ENCODE measurements around the gene PNPLA6. TPM values are rescaled to one million over a fixed set of nuclear protein-coding genes. Genes with fewer than 3 reads are reported as not detected.

The PNPLA6 gene
- polyA plus RNA-seq, 3 donors = 11.2 to 178 (median 14.4) TPM

DNA sequence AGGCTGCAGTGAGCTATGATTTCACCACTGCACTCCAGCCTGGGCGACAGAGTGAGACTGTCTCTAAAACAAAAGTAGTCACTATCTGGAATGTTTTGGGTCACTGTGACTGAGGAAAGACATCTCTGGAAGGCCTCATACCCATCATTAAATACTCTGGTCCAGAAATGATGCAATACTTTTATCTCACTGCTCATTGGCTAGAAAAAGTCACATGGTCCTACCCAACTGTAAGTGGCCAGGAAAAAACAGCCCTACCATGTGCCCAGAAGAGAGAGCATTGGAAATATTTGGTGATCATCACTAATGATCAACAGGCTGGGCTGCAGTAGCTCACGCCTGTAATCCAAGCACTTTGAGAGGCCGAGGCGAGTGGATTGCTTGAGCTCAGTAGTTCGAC is 29.8 kb downstream of the PNPLA6 start:
- H3K4me3 ChIP-seq (replicated peaks in 1 of 3; ENCODE audit: low read depth in 2 of 3, low read length in 3 of 3) = no peak overlapping the region
- H3K9ac ChIP-seq (ENCODE audit: insufficient read depth, low read length, poor library complexity, severe bottlenecking) = no peak overlapping the region
- H3K4me2 ChIP-seq (replicated peaks; ENCODE audit: extremely low read depth, low read length, poor library complexity, severe bottlenecking) = no peak overlapping the region
- no peak overlapping the region for H3K27ac ChIP-seq (ENCODE audit: low read depth in 1 of 2, low read length in 2 of 2)
- Mint-ChIP-seq H3K27me3 (ENCODE audit: low read depth in 3 of 3) (peaks cover 0 to 5% (median 2%) of the 10 kb centered on the region in 3 donors), H3K27ac (no peak overlapping the region), H3K9me3 (peaks cover 0 to 2% (median 1%) of the 10 kb centered on the region in 7 donors), H3K4me1 (peaks cover 3% of the 10 kb centered on the region), H3K36me3 (peaks cover 13 to 18% of the 10 kb centered on the region in 2 donors), H3K4me3 (no peak overlapping the region)
- H3K27me3 ChIP-seq (ENCODE audit: control insufficient read depth in 2 of 2, insufficient read depth in 2 of 2, low read length in 2 of 2) = no peaks in the 10 kb centered on the region
- no peaks in the 10 kb centered on the region for H3K4me1 ChIP-seq (ENCODE audit: control insufficient read depth in 1 of 2, insufficient read depth in 2 of 2, low read length in 2 of 2)
- peaks cover 13 to 17% of the 10 kb centered on the region in 2 donors for H3K36me3 ChIP-seq (replicated peaks in 1 of 2; ENCODE audit: control insufficient read depth in 1 of 2, insufficient read depth in 2 of 2, low read length in 2 of 2)
- H2AFZ ChIP-seq (ENCODE audit: insufficient read depth, low read depth, low read length, poor library complexity, severe bottlenecking) = no peak overlapping the region
- no peak for TF ChIP-seq CTCF (IDR thresholded peaks at IDR 0.05)
- no peaks in the 10 kb centered on the region for H3K9me3 ChIP-seq (replicated peaks in 1 of 2; ENCODE audit: control insufficient read depth in 1 of 2, insufficient read depth in 1 of 2, low read length in 2 of 2)
- WGBS (ENCODE audit: insufficient coverage) = no CpG with 5 or more reads among the region's 5 CpGs
- H3K79me2 ChIP-seq (ENCODE audit: insufficient read depth, low read length) = no peaks in the 10 kb centered on the region
- H4K20me1 ChIP-seq (ENCODE audit: insufficient read depth, low read length) = peaks cover 9% of the 10 kb centered on the region
- DNase-seq = no peak
- intact Hi-C loops (cut with micrococcal nuclease) = no loop called here

DNA sequence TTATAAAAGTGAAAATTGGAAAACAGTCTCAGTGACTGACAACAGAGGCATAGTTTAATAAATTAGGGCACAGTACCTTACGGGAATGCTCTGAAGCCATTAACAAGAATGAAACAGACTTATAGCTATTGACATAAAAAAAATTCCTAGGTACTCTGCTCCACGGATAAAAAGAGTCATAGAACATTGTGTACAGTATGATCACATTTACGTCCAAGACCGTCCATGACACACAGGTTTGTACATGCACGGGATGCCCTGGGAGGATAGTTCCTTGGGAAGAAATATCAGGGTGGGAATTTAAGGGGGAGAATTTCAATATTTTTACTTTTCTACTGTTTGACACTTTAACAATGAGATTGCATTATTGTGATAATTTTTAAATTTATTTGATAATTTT is 35.2 kb downstream of the PNPLA6 start:
- Mint-ChIP-seq H3K4me1 (peaks cover 6% of the 10 kb centered on the region), H3K9me3 (peaks cover 0 to 3% (median 0%) of the 10 kb centered on the region in 7 donors), H3K4me3 (no peak overlapping the region), H3K27ac (no peak overlapping the region), H3K36me3 (no peaks in the 10 kb centered on the region), H3K27me3 (ENCODE audit: low read depth in 3 of 3) (peaks cover 0 to 7% (median 1%) of the 10 kb centered on the region in 3 donors)
- H3K4me3 ChIP-seq (replicated peaks in 1 of 3; ENCODE audit: low read depth in 2 of 3, low read length in 3 of 3) = no peak overlapping the region
- H3K9ac ChIP-seq (ENCODE audit: insufficient read depth, low read length, poor library complexity, severe bottlenecking) = no peak overlapping the region
- no peaks in the 10 kb centered on the region for H3K79me2 ChIP-seq (ENCODE audit: insufficient read depth, low read length)
- intact Hi-C loops (cut with micrococcal nuclease) = no loop called here
- no peaks in the 10 kb centered on the region for H3K27me3 ChIP-seq (ENCODE audit: control insufficient read depth in 2 of 2, insufficient read depth in 2 of 2, low read length in 2 of 2)
- no peak for DNase-seq
- H3K4me1 ChIP-seq (ENCODE audit: control insufficient read depth in 1 of 2, insufficient read depth in 2 of 2, low read length in 2 of 2) = peaks cover 2 to 4% of the 10 kb centered on the region in 2 donors
- no peaks in the 10 kb centered on the region for H4K20me1 ChIP-seq (ENCODE audit: insufficient read depth, low read length)
- no peak overlapping the region for H3K27ac ChIP-seq (ENCODE audit: low read depth in 1 of 2, low read length in 2 of 2)
- H3K4me2 ChIP-seq (replicated peaks; ENCODE audit: extremely low read depth, low read length, poor library complexity, severe bottlenecking) = no peak overlapping the region
- H3K36me3 ChIP-seq (replicated peaks in 1 of 2; ENCODE audit: control insufficient read depth in 1 of 2, insufficient read depth in 2 of 2, low read length in 2 of 2) = no peaks in the 10 kb centered on the region
- no peaks in the 10 kb centered on the region for H3K9me3 ChIP-seq (replicated peaks in 1 of 2; ENCODE audit: control insufficient read depth in 1 of 2, insufficient read depth in 1 of 2, low read length in 2 of 2)
- WGBS (ENCODE audit: insufficient coverage) = no CpG with 5 or more reads among the region's 5 CpGs
- no peak for TF ChIP-seq CTCF (IDR thresholded peaks at IDR 0.05)
- no peak overlapping the region for H2AFZ ChIP-seq (ENCODE audit: insufficient read depth, low read depth, low read length, poor library complexity, severe bottlenecking)

All from CD14-positive monocyte (primary cell).